IMR-90 (cell line): ENCODE results near the gene PRPF40B. TPM values are rescaled to one million over a fixed set of nuclear protein-coding genes. Genes with fewer than 3 reads are reported as not detected.

Source experiments
- ATAC-seq: fragments of 200-7000 bp; cut with Tn5 transposase; 2 replicates; pipeline ENCODE4 v1.9.1; 2020; ENCODE audit warnings: low read depth, mild to moderate bottlenecking, moderate library complexity
- BruUV-seq: library from RNA; stranded (reverse); fragments of 400-500 nt; replicated peaks from 2 replicates; lab custom pipeline; 2021; lab: Mats Ljungman, UMichigan
- CTCF ChIA-PET: fragments of 300-600 bp; formaldehyde crosslinking; extraction: SDS; loops from one replicate; lab custom pipeline; 2021; ENCODE audit warnings: antibody characterized with exemption; lab: Yijun Ruan, JAX
- POLR2A ChIA-PET: fragments of 300-600 bp; sonication (Branson Sonifier 250); formaldehyde crosslinking; loops from one replicate; lab custom pipeline; 2022; ENCODE audit warnings: antibody characterized with exemption; ENCODE audit not compliant: unreplicated experiment; lab: Charles Lee
- DNase-seq: peaks from one replicate; pipeline ENCODE4 v3.0.0; 2013
- H2AFZ ChIP-seq: replicated peaks from 2 replicates; pipeline ENCODE3; 2013; ENCODE audit warnings: low read length, mild to moderate bottlenecking; ENCODE audit not compliant: poor library complexity
- H2AK5ac ChIP-seq: 2 replicates; pipeline ENCODE4 v1.6.1; 2013; ENCODE audit warnings: low read depth, low read length, inconsistent platforms
- H2AK9ac ChIP-seq: replicated peaks from 2 replicates; pipeline ENCODE3; 2013; ENCODE audit warnings: mild to moderate bottlenecking, low read depth, low read length, moderate library complexity; ENCODE audit not compliant: poor library complexity
- H2BK120ac ChIP-seq: 2 replicates; pipeline ENCODE4 v1.6.1; 2013; ENCODE audit warnings: low read depth, low read length, inconsistent platforms
- H2BK15ac ChIP-seq: 3 replicates; pipeline ENCODE4 v1.6.1; 2013; ENCODE audit warnings: low read depth, low read length, inconsistent platforms
- H2BK20ac ChIP-seq: 2 replicates; pipeline ENCODE4 v1.6.1; 2013; ENCODE audit warnings: low read depth, mild to moderate bottlenecking, inconsistent platforms, low read length, moderate library complexity
- H2BK5ac ChIP-seq: 2 replicates; pipeline ENCODE4 v1.6.1; 2013; ENCODE audit warnings: mild to moderate bottlenecking, low read depth, low read length, inconsistent platforms; ENCODE audit not compliant: poor library complexity, severe bottlenecking
- H3K14ac ChIP-seq: replicated peaks from 2 replicates; pipeline ENCODE4 v1.6.1; 2013; ENCODE audit warnings: low read depth, low read length, inconsistent platforms
- H3K18ac ChIP-seq: 2 replicates; pipeline ENCODE4 v1.6.1; 2013; ENCODE audit warnings: low read depth, low read length, control low read depth
- H3K23ac ChIP-seq: 2 replicates; pipeline ENCODE4 v1.6.1; 2013; ENCODE audit warnings: low read depth, low read length, inconsistent platforms
- H3K27ac ChIP-seq: 2 replicates; pipeline ENCODE4 v1.5.1; 2013; ENCODE audit warnings: mild to moderate bottlenecking, control low read depth, low read length; ENCODE audit not compliant: insufficient read depth
- H3K27me3 ChIP-seq: 2 replicates; pipeline ENCODE4 v1.6.1; 2013; ENCODE audit warnings: low read length; ENCODE audit not compliant: control insufficient read depth, insufficient read depth
- H3K36me3 ChIP-seq: 2 replicates; pipeline ENCODE4 v1.6.1; 2013; ENCODE audit warnings: low read length, mixed read lengths; ENCODE audit not compliant: control insufficient read depth, insufficient read depth
- H3K4ac ChIP-seq: 2 replicates; pipeline ENCODE4 v1.6.1; 2013; ENCODE audit warnings: low read depth, low read length, inconsistent platforms
- H3K4me1 ChIP-seq: 2 replicates; pipeline ENCODE4 v1.6.1; 2013; ENCODE audit warnings: low read length, mixed read lengths; ENCODE audit not compliant: control insufficient read depth, insufficient read depth
- H3K4me2 ChIP-seq: 2 replicates; pipeline ENCODE4 v1.6.1; 2013; ENCODE audit warnings: low read depth, mild to moderate bottlenecking, control low read depth, low read length, moderate library complexity
- H3K4me3 ChIP-seq: 2 replicates; pipeline ENCODE4 v1.5.1; 2013; ENCODE audit warnings: low read depth, mild to moderate bottlenecking, control low read depth, low read length, moderate library complexity; ENCODE audit not compliant: insufficient read depth
- H3K56ac ChIP-seq: 2 replicates; pipeline ENCODE4 v1.6.1; 2013; ENCODE audit warnings: low read length, inconsistent platforms; ENCODE audit not compliant: insufficient read depth; ENCODE audit errors: extremely low read depth
- H3K79me1 ChIP-seq, 2 experiments: 2 replicates each; pipeline ENCODE4 v1.6.1; 2013; ENCODE audit warnings: low read length in 2 of 2, inconsistent platforms in 1 of 2, low read depth in 1 of 2
- H3K9ac ChIP-seq: 2 replicates; pipeline ENCODE4 v1.6.1; 2013; ENCODE audit warnings: low read depth, low read length, control low read depth
- H3K9me1 ChIP-seq: 2 replicates; pipeline ENCODE4 v1.6.1; 2013; ENCODE audit warnings: low read length, inconsistent platforms; ENCODE audit not compliant: insufficient read depth
- H3K9me3 ChIP-seq: 2 replicates; pipeline ENCODE4 v1.6.1; 2013; ENCODE audit warnings: low read length; ENCODE audit not compliant: control insufficient read depth, insufficient read depth
- H4K20me1 ChIP-seq: 2 replicates; pipeline ENCODE4 v1.6.1; 2013; ENCODE audit warnings: low read length, inconsistent platforms; ENCODE audit not compliant: insufficient read depth
- H4K5ac ChIP-seq: 2 replicates; pipeline ENCODE4 v1.6.1; 2013; ENCODE audit warnings: mild to moderate bottlenecking, low read depth, low read length, control low read depth
- H4K8ac ChIP-seq, 2 experiments: 2 replicates each; pipeline ENCODE4 v1.6.1; 2013; ENCODE audit warnings: low read depth in 2 of 2, low read length in 2 of 2, control low read depth in 1 of 2, inconsistent platforms in 1 of 2
- H4K91ac ChIP-seq: 2 replicates; pipeline ENCODE4 v1.6.1; 2013; ENCODE audit warnings: low read depth, low read length, inconsistent platforms; ENCODE audit not compliant: insufficient read depth
- FOS ChIP-seq: fragments of 150-350 bp; IDR thresholded peaks from 2 replicates; pipeline ENCODE4 v1.6.1; 2016; ENCODE audit warnings: low read depth, low read length
- MAFK ChIP-seq: IDR thresholded peaks from 2 replicates; pipeline ENCODE4 v1.6.1; 2012; ENCODE audit warnings: low read depth, low read length, improper control_type of control experiment
- WGBS, 2 experiments: methylation state at CpG; one replicate each; pipeline versions ENCODE4 v1.1.5 to v1.1.7; 2013; ENCODE audit warnings: missing lambda C conversion rate in 2 of 2; ENCODE audit not compliant: insufficient read length in 1 of 2; ENCODE audit errors: extremely low coverage in 2 of 2; 5-methylcytosine and 5-hydroxymethylcytosine counted together
- dilution Hi-C: fragments of 300-500 bp; cut with HindIII; formaldehyde crosslinking; loops from one replicate; pipeline ENCODE4 v1.14.3; 2018; ENCODE audit warnings: low sequenced_read_pairs; ENCODE audit not compliant: unreplicated experiment
- in situ Hi-C: fragments of 300-500 bp; cut with MboI; formaldehyde crosslinking; loops from 3 replicates; pipeline ENCODE4 v1.14.3; 2019; ENCODE audit warnings: low sequenced_read_pairs, inconsistent platforms, mixed read lengths
- intact Hi-C: fragments of 100-400 bp; cut with micrococcal nuclease; formaldehyde crosslinking; loops from 2 replicates; pipeline ENCODE4 v1.10.0; 2022
- polyA plus RNA-seq, 3 experiments: library from polyadenylated mRNA; depleted of rRNA; stranded (reverse); fragments of >200 nt; gene quantifications; 2 replicates each; pipeline ENCODE4 v1.2.3, GENCODE V29; 2012; ENCODE audit warnings: low replicate concordance in 1 of 3
- total RNA-seq: library from RNA; depleted of rRNA; stranded (reverse); fragments of >200 nt; gene quantifications from 2 replicates; pipeline ENCODE4 v1.2.3, GENCODE V29; 2012

PRPF40B gene
- total and polyA plus RNA-seq, 2 of the 4 experiments (the other 2 are of a cell fraction), result 5.0 to 11.8 TPM

DNA sequence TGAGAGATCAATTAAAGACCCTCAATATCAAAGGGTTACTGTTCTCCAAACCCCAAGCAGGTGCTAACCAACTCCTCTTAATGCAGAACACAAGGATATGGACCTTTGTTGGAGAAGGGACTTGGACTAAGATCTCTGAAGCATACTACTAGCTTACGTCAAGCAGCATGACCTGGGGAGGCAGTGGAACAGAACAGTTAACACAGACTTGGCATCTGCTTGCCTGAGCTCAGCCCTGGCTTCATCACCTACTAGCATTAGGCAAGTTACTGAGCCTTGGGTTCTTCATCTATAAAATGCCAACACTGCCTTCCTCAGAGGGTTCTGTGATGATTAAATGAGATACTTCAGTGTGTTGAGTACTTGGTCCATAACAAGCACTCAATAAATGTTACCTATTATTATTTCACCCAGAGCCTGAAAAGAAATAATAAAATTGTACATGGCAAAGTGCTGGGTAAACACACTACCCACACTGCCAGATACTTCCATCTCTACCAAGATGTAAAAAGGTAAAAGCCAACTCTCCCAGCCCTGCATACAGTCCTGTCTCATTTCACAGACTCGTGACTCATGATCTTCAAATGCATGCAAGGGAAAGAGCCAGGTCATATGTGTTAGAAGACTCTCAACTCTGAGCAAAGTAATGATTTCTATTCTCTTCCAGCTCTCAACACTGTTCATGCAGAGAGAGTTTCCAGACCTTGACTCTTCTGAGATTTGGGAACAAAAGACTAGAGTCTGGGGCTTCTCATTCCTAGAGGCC lies 44.1 kb downstream of the PRPF40B start:
- H2AK5ac ChIP-seq, result peak overlapping the region; percentile 62; the same call in 1 of the 2 replicates
- peak; percentile 73 for DNase-seq
- peaks cover 49% of the 10 kb centered on the region for H3K9me1 ChIP-seq
- H3K4me2 ChIP-seq, result no peak overlapping the region
- no peak overlapping the region for H3K18ac ChIP-seq
- peak overlapping the region; percentile 7; the same call in 1 of the 2 replicates for H3K4ac ChIP-seq
- POLR2A ChIA-PET, result no interaction called here
- no peak overlapping the region for H3K27ac ChIP-seq
- H2BK5ac ChIP-seq, result no peak overlapping the region
- 100% methylated on average over 1 of the region's 2 CpGs; no CpG with 5 or more reads in 1 of the 2 experiments for WGBS, 2 experiments
- H3K4me1 ChIP-seq, result peaks cover 35% of the 10 kb centered on the region
- H2BK120ac ChIP-seq, result no peak overlapping the region
- H3K9me3 ChIP-seq, result no peaks in the 10 kb centered on the region
- dilution Hi-C loops, result no loop called here
- no peaks in the 10 kb centered on the region for H4K20me1 ChIP-seq
- peak; percentile 55 for ATAC-seq
- peaks cover 50 to 98% of the 10 kb centered on the region in 2 experiments for H3K79me1 ChIP-seq
- no peak overlapping the region for H2BK20ac ChIP-seq
- no peak overlapping the region for H3K4me3 ChIP-seq
- CTCF ChIA-PET, result interaction anchor here (0.6 kb wide), 2 partner anchors 37 to 310 kb away, joined by 3 to 8 read pairs; no protein-coding TSS in a partner anchor
- in situ Hi-C loops, result no loop called here
- no peak overlapping the region for H4K91ac ChIP-seq
- no peaks in the 10 kb centered on the region for H3K27me3 ChIP-seq
- no peak overlapping the region for H3K56ac ChIP-seq
- intact Hi-C loops, result no loop called here
- no peaks in the 10 kb centered on the region for H3K36me3 ChIP-seq
- TF ChIP-seq FOS (0 out of 2 replicates have a peak, but pooled peaks have one; percentile 25), MAFK (no peak)
- no peak overlapping the region for H2AFZ ChIP-seq
- no TSS peak for BruUV-seq
- H4K8ac ChIP-seq, result no peak overlapping the region
- no peak overlapping the region for H4K5ac ChIP-seq
- H3K23ac ChIP-seq, result peak overlapping the region; percentile 28; the same call in 1 of the 2 replicates
- no peak overlapping the region for H3K9ac ChIP-seq
- H3K14ac ChIP-seq, result 0 out of 2 replicates have a peak overlapping the region, but pooled peaks have one; percentile 34
- no peak overlapping the region for H2AK9ac ChIP-seq
- H2BK15ac ChIP-seq, result no peak overlapping the region
